Endothelial cell of umbilical vein (primary cell): ENCODE results near the gene IFITM10. TPM values are rescaled to one million over a fixed set of nuclear protein-coding genes. Genes with fewer than 3 reads are reported as not detected.

Experiments
- BruUV-seq: library from RNA; stranded (reverse); fragments of 400-500 nt; replicated peaks from 2 replicates; lab custom pipeline; 2021; lab: Mats Ljungman, UMichigan
- CTCF ChIA-PET: fragments of 300-600, 350-600 bp; sonication (Branson Sonifier 250); formaldehyde crosslinking; loops from one replicate; lab custom pipeline; 2021; ENCODE audit warnings: antibody characterized with exemption, inconsistent platforms; lab: Charles Lee
- POLR2A ChIA-PET: fragments of 300-600, 350-600 bp; sonication (Branson Sonifier 250); formaldehyde crosslinking; loops from one replicate; lab custom pipeline; 2021; ENCODE audit warnings: antibody characterized with exemption, inconsistent platforms; lab: Charles Lee
- DNase-seq: peaks from one replicate; pipeline ENCODE4 v3.0.0-alpha.2; 2011; ENCODE audit warnings: low read depth, low spot score
- FAIRE-seq: peaks from 2 replicates; lab custom pipeline; 2011; peaks lifted over from hg19 to GRCh38; lab: Jason Lieb, UNC
- H2AFZ ChIP-seq: 2 replicates; pipeline ENCODE4 v1.6.0; 2012; ENCODE audit warnings: low read depth, low read length, control low read depth, inconsistent platforms
- H3K27ac ChIP-seq: 2 replicates; pipeline ENCODE4 v1.5.1; 2011; ENCODE audit warnings: low read depth, mild to moderate bottlenecking, control low read depth, low read length, moderate library complexity; ENCODE audit not compliant: insufficient read depth
- H3K27me3 ChIP-seq, 2 experiments: 2 replicates each; pipeline versions ENCODE4 v1.6.0 to v1.6.1; 2011; ENCODE audit warnings: low read length in 2 of 2, mixed read lengths in 1 of 2; ENCODE audit not compliant: control insufficient read depth in 2 of 2, insufficient read depth in 2 of 2
- H3K36me3 ChIP-seq, 2 experiments: 2 replicates in 1 of 2; 3 replicates in 1 of 2; pipeline ENCODE4 v1.5.1; 2011; ENCODE audit warnings: low read length in 2 of 2, mild to moderate bottlenecking in 1 of 2, moderate library complexity in 1 of 2; ENCODE audit not compliant: control insufficient read depth in 2 of 2, insufficient read depth in 2 of 2; ENCODE audit errors: extremely low read depth in 1 of 2
- H3K4me1 ChIP-seq: 3 replicates; pipeline ENCODE4 v1.5.1; 2011; ENCODE audit warnings: mild to moderate bottlenecking, low read length; ENCODE audit not compliant: control insufficient read depth, insufficient read depth; ENCODE audit errors: extremely low read depth
- H3K4me2 ChIP-seq: 2 replicates; pipeline ENCODE4 v1.6.1; 2011; ENCODE audit warnings: low read length, control low read depth, mixed read lengths; ENCODE audit not compliant: insufficient read depth
- H3K4me3 ChIP-seq, 3 experiments: fragments of 200-600 bp in 1 of 3; sonication (generic), shearing (Covaris generic) in 1 of 3; replicated peaks in 1 of 3; 2 replicates each; pipeline ENCODE4 v1.5.1; 2011 to 2016; ENCODE audit warnings: control low read depth in 3 of 3, low read length in 3 of 3, mild to moderate bottlenecking in 2 of 3, inconsistent platforms in 1 of 3, low read depth in 1 of 3, moderate library complexity in 1 of 3; ENCODE audit not compliant: insufficient read depth in 1 of 3
- H3K79me2 ChIP-seq: 2 replicates; pipeline ENCODE4 v1.6.0; 2012; ENCODE audit warnings: low read length, inconsistent platforms; ENCODE audit not compliant: control insufficient read depth, insufficient read depth
- H3K9ac ChIP-seq: replicated peaks from 2 replicates; pipeline ENCODE3; 2011; ENCODE audit warnings: low read length, control low read depth; ENCODE audit not compliant: insufficient read depth; ENCODE audit errors: extremely low read depth
- H3K9me1 ChIP-seq: replicated peaks from 3 replicates; pipeline ENCODE4 v1.6.0; 2011; ENCODE audit warnings: mild to moderate bottlenecking, low read length; ENCODE audit not compliant: control insufficient read depth, insufficient read depth; ENCODE audit errors: extremely low read depth
- H3K9me3 ChIP-seq: replicated peaks from 2 replicates; pipeline ENCODE4 v1.5.1; 2012; ENCODE audit warnings: low read length, inconsistent platforms; ENCODE audit not compliant: control insufficient read depth, insufficient read depth
- H4K20me1 ChIP-seq: replicated peaks from 2 replicates; pipeline ENCODE3; 2011; ENCODE audit warnings: mild to moderate bottlenecking, low read length; ENCODE audit not compliant: control insufficient read depth, insufficient read depth; ENCODE audit errors: extremely low read depth
- CTCF ChIP-seq, 2 donors: IDR thresholded peaks; 1 replicate in 1 of 2; 2 replicates in 1 of 2; pipeline ENCODE4 v1.5.1; 2011; ENCODE audit warnings: low read length in 2 of 2, mild to moderate bottlenecking in 2 of 2, moderate library complexity in 2 of 2, control low read depth in 1 of 2, inconsistent platforms in 1 of 2, low read depth in 1 of 2; ENCODE audit not compliant: insufficient read depth in 1 of 2; ENCODE audit errors: extremely low read depth in 1 of 2
- GATA2 ChIP-seq: IDR thresholded peaks from 2 replicates; pipeline ENCODE4 v1.7.0; 2011; ENCODE audit warnings: low read depth, mild to moderate bottlenecking, moderate library complexity, mixed read lengths, low read length; ENCODE audit not compliant: insufficient read length, insufficient read depth
- MAX ChIP-seq: IDR thresholded peaks from 2 replicates; pipeline ENCODE4 v1.6.1; 2011; ENCODE audit not compliant: insufficient read depth, insufficient read length
- MYC ChIP-seq: IDR thresholded peaks from one replicate; pipeline ENCODE4 v1.6.1; 2011; ENCODE audit warnings: mild to moderate bottlenecking, low read depth, low read length
- dilution Hi-C: fragments of 300-500 bp; cut with MboI; formaldehyde crosslinking; loops from one replicate; pipeline ENCODE4 v1.15.0; 2019; ENCODE audit warnings: low sequenced_read_pairs; ENCODE audit not compliant: extremely low pct_ligation_motif_present
- intact Hi-C: fragments of 100-400 bp; cut with micrococcal nuclease; formaldehyde crosslinking; loops from one replicate; pipeline ENCODE4 v1.10.0; 2022
- polyA plus RNA-seq, 4 experiments: library from polyadenylated mRNA; depleted of rRNA in 3 of 4; stranded (reverse) in 3 of 4; unstranded in 1 of 4; fragments of >200 nt; gene quantifications; 2 replicates each; pipeline versions ENCODE4 v1.2.1 to v1.2.3, GENCODE V29; 2011 to 2012; ENCODE audit warnings: missing spikeins in 1 of 4
- total RNA-seq: library from RNA; stranded (reverse); gene quantifications from 2 replicates; pipeline ENCODE4 v1.2.3, GENCODE V29; 2021

IFITM10 gene
- total and polyA plus RNA-seq, 2 donors (not counting 3 experiments of a cell fraction or from before 2014, with no cell fraction given): 0.04 to 0.66 TPM

GRCh38 chr11:1739576-1739975 is 10.8 kb downstream of the IFITM10 start:
- H3K9me1 ChIP-seq: no peaks in the 10 kb centered on the region
- H3K27me3 ChIP-seq: no peaks in the 10 kb centered on the region
- BruUV-seq: no TSS peak
- no peak overlapping the region for H2AFZ ChIP-seq
- DNase-seq (no peak), FAIRE-seq (no peak)
- no peak for TF ChIP-seq GATA2
- TF ChIP-seq MAX: no peak
- H4K20me1 ChIP-seq: no peaks in the 10 kb centered on the region
- intact Hi-C loops: no loop called here
- no peak overlapping the region for H3K9ac ChIP-seq
- H3K36me3 ChIP-seq: no peaks in the 10 kb centered on the region
- POLR2A ChIA-PET: no interaction called here
- H3K4me3 ChIP-seq: no peak overlapping the region
- no peak overlapping the region for H3K4me2 ChIP-seq
- dilution Hi-C loops: no loop called here
- no peaks in the 10 kb centered on the region for H3K4me1 ChIP-seq
- H3K9me3 ChIP-seq: no peaks in the 10 kb centered on the region
- CTCF ChIA-PET: no interaction called here
- no peak overlapping the region for H3K27ac ChIP-seq
- no peaks in the 10 kb centered on the region for H3K79me2 ChIP-seq

- FAIRE-seq (no peak), DNase-seq (no peak)
- Histone ChIP-seq H3K9ac (no peak overlapping the region), H3K4me2 (no peak overlapping the region), H3K9me1 (no peaks in the 10 kb centered on the region), H3K36me3 (no peaks in the 10 kb centered on the region), H3K4me3 (no peak overlapping the region), H3K9me3 (no peaks in the 10 kb centered on the region), H3K79me2 (no peaks in the 10 kb centered on the region), H4K20me1 (no peaks in the 10 kb centered on the region), H3K27me3 (no peaks in the 10 kb centered on the region), H3K4me1 (no peaks in the 10 kb centered on the region), H2AFZ (no peak overlapping the region), H3K27ac (no peak overlapping the region)
- no TSS peak for BruUV-seq
- POLR2A ChIA-PET: no interaction called here
- dilution Hi-C loops (no loop called here), intact Hi-C loops (no loop called here)
- CTCF ChIA-PET: no interaction called here
- TF ChIP-seq MYC (no peak), CTCF (IDR thresholded peaks at IDR 0.05; ENCODE audit: extremely low read depth in 1 of 2, insufficient read depth in 1 of 2, low read depth in 1 of 2, low read length in 2 of 2) (no peak)
Observed at GRCh38 chr11:1738380-1738779, 12.0 kb downstream of the IFITM10 start.
